Urinary bladder (tissue), 4 donors: ENCODE results near the gene TET2. TPM values are rescaled to one million over a fixed set of nuclear protein-coding genes. Genes with fewer than 3 reads are reported as not detected.
"Not testable (repeated sequence)": the region's sequence is repeated elsewhere in the genome, so short reads cannot be mapped to it uniquely, and the experiment has no call there.

Source experiments
- DNase-seq: peaks from one replicate; pipeline ENCODE4 v3.0.0-alpha.2; 2015; ENCODE audit errors: extremely low spot score
- H3K27ac ChIP-seq: one replicate; pipeline ENCODE4 v1.5.1; 2013; ENCODE audit warnings: low read depth, mild to moderate bottlenecking, moderate library complexity
- H3K36me3 ChIP-seq: one replicate; pipeline ENCODE4 v1.6.1; 2013; ENCODE audit warnings: mild to moderate bottlenecking, moderate library complexity; ENCODE audit not compliant: insufficient read depth
- H3K4me1 ChIP-seq: one replicate; pipeline ENCODE4 v1.6.1; 2013; ENCODE audit warnings: mild to moderate bottlenecking, moderate library complexity; ENCODE audit not compliant: insufficient read depth
- H3K4me3 ChIP-seq: one replicate; pipeline ENCODE4 v1.5.1; 2013; ENCODE audit warnings: low read depth, low read length
- WGBS: extraction: QIAGEN DNeasy Blood & Tissue Kit; methylation state at CpG from one replicate; pipeline ENCODE4 v1.1.7; 2013; 5-methylcytosine and 5-hydroxymethylcytosine counted together
- polyA plus RNA-seq: library from polyadenylated mRNA; stranded (reverse); fragments of 200-250 nt; gene quantifications from one replicate; pipeline ENCODE4 v1.2.3, GENCODE V29; 2013
- total RNA-seq: library from RNA; depleted of rRNA; stranded (reverse); fragments of >200 nt; gene quantifications from one replicate; pipeline ENCODE4 v1.2.3, GENCODE V29; 2014
- donor health status: healthy with polysubstance abuse.
- donor health status: healthy.

Gene TET2
- total and polyA plus RNA-seq, 2 donors = 4.4 to 50.2 TPM

DNA sequence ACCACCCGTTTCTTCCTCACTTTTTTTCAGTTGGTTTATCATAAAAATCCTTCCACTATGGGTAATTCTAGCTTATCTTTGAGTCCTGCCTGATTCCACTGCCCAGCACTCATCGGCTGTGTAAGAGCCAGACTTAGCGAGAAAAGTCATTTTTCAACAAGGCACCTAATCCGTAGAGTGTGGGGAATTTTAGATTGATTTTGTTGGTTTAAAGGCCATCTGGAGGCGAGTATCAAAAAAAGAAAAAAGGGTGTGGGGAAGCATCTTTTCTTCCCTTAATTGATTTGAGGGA, 134.4 kb downstream of the TET2 start:
- 43% methylated on average over 5 of the region's 5 CpGs for WGBS
- Histone ChIP-seq H3K4me3 (no peak overlapping the region), H3K4me1 (no peaks in the 10 kb centered on the region), H3K27ac (no peak overlapping the region), H3K36me3 (no peaks in the 10 kb centered on the region)
- DNase-seq = no peak

DNA sequence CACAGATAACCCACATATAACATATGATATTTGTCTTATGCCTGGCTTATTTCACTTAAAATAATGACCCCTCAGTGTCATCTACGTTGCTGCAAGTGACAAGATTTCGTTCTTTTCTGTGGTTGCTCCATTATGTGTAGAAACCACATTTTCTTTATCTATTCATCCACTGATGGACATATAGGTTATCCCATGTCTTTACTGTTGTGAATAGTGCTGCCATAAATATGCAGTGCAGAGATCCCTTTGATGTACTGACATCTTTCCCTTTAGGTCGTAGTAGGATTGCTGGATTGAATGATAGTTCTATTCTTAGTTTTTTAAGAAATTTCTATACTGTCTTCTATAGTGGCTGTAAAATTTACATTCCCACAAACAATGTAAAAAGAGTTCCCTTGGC, 135.8 kb downstream of the TET2 start:
- Histone ChIP-seq H3K36me3 (no peaks in the 10 kb centered on the region), H3K4me1 (no peaks in the 10 kb centered on the region), H3K27ac (no peak overlapping the region), H3K4me3 (no peak overlapping the region)
- no peak for DNase-seq
- WGBS = 85% methylated on average over 3 of the region's 3 CpGs

- Histone ChIP-seq H3K27ac (no peak overlapping the region), H3K36me3 (no peaks in the 10 kb centered on the region), H3K4me1 (no peaks in the 10 kb centered on the region), H3K4me3 (no peak overlapping the region)
- DNase-seq = no peak
- 93% methylated on average over 1 of the region's 1 CpG for WGBS
Measured at GRCh38 chr4:105283501-105283900, 136.8 kb downstream of the TET2 start.

- DNase-seq = no peak
- Histone ChIP-seq H3K4me3 (no peak overlapping the region), H3K27ac (no peak overlapping the region), H3K4me1 (no peaks in the 10 kb centered on the region), H3K36me3 (no peaks in the 10 kb centered on the region)
- WGBS = 100% methylated on average over 2 of the region's 2 CpGs
Measured at GRCh38 chr4:105288121-105288520, 141.4 kb downstream of the TET2 start.

DNA sequence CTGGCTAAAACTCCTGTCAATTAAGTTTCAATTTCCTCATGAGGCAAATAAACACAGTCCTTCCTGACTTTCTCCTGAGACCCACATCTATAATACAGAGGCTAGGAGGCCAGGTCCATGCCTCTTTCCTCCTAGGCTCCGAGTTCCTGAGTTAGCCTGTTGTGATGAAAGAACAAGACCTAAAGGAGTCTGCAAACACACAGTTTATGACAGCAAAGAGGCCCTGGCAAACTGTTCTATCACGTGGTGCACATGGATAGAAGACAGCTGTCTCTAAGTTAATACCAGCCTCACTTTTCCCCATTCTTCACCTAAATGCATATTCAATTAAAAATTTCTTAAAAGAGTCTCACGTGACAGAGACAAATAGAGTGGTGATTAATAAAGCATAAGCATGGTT, 145.2 kb downstream of the TET2 start:
- no peaks in the 10 kb centered on the region for H3K36me3 ChIP-seq
- H3K27ac ChIP-seq = no peak overlapping the region
- 45% methylated on average over 3 of the region's 3 CpGs for WGBS
- H3K4me3 ChIP-seq = no peak overlapping the region
- no peaks in the 10 kb centered on the region for H3K4me1 ChIP-seq
- DNase-seq = no peak

DNA sequence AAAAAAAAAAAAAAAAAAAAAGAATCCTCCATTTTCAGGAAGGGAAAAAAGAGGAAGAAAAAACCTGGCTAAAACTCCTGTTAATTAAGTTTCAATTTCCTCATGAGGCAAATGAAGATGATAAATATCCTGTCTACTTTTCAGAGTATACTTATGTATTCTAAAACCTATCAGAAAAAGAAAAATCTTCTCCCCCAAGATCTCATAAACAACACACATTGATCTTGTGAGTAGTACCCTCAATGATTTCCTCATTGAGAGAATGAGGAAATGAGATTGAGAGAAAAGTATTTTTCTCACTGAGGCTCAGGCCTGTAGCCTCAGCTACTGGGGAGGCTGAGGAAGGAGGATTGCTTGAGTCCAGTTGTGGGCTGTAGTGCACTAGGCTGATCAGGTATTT, 146.7 kb downstream of the TET2 start:
- H3K36me3 ChIP-seq = no peaks in the 10 kb centered on the region
- no peaks in the 10 kb centered on the region for H3K4me1 ChIP-seq
- no peak overlapping the region for H3K27ac ChIP-seq
- H3K4me3 ChIP-seq = no peak overlapping the region
- DNase-seq = no peak

GRCh38 chr4:105296672-105297071, 150.0 kb downstream of the TET2 start:
- H3K27ac ChIP-seq = no peak overlapping the region
- H3K4me3 ChIP-seq = no peak overlapping the region
- no peaks in the 10 kb centered on the region for H3K4me1 ChIP-seq
- WGBS = 91% methylated on average over 6 of the region's 6 CpGs
- H3K36me3 ChIP-seq = no peaks in the 10 kb centered on the region
- no peak for DNase-seq

- not testable (repeated sequence) for H3K36me3 ChIP-seq, DNase-seq, H3K4me1 ChIP-seq, H3K4me3 ChIP-seq, H3K27ac ChIP-seq
- whole genome bisulfite sequencing = 100% methylated on average over 1 of the region's 1 CpG
Measured at GRCh38 chr4:105299027-105299426, 152.4 kb downstream of the TET2 start.

GRCh38 chr4:105304085-105304484, 157.4 kb downstream of the TET2 start:
- H3K4me3 ChIP-seq = no peak overlapping the region
- no peak overlapping the region for H3K27ac ChIP-seq
- DNase-seq = no peak
- H3K4me1 ChIP-seq = no peaks in the 10 kb centered on the region
- no peaks in the 10 kb centered on the region for H3K36me3 ChIP-seq

- 87% methylated on average over 5 of the region's 5 CpGs for WGBS
- no peaks in the 10 kb centered on the region for H3K36me3 ChIP-seq
- DNase-seq = no peak
- no peak overlapping the region for H3K4me3 ChIP-seq
- no peaks in the 10 kb centered on the region for H3K4me1 ChIP-seq
- no peak overlapping the region for H3K27ac ChIP-seq
Measured at GRCh38 chr4:105305019-105305836, 158.6 kb downstream of the TET2 start.

DNA sequence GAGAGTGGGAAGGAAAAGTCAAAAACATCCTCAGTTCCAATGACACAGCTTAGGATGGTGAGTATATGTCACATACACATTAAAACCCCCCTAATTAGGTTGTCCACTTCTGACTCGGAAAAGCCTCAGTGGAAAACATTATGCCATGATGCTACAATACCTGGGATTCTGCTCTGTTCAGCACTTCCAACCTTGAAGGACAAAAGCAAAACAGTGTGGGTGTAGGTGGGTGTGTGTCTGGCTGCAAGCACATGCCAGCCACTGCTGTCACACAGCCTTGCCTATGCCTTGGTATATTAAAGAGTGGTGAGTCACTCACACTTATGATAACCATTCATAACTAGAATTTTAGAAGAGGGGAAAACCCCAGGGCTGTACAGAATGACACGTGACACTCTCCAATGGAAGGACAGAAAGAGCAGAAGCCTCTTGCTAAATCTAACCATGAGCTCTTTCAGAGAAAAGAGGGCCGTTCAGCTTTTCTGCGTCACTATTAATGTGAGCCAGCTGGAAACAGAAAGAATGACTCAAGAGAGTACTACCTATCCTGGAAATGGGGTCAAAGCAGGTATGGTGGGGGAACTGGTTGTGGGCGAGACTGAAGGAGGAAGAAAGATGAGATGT, 159.6 kb downstream of the TET2 start:
- Histone ChIP-seq H3K4me3 (no peak overlapping the region), H3K27ac (no peak overlapping the region), H3K36me3 (no peaks in the 10 kb centered on the region), H3K4me1 (no peaks in the 10 kb centered on the region)
- DNase-seq = no peak
- WGBS = 85% methylated on average over 5 of the region's 5 CpGs

- WGBS = 91% methylated on average over 3 of the region's 3 CpGs
- H3K36me3 ChIP-seq = no peaks in the 10 kb centered on the region
- no peak overlapping the region for H3K27ac ChIP-seq
- H3K4me1 ChIP-seq = no peaks in the 10 kb centered on the region
- no peak for DNase-seq
- H3K4me3 ChIP-seq = no peak overlapping the region
Measured at GRCh38 chr4:105306820-105307219, 160.1 kb downstream of the TET2 start.

- Histone ChIP-seq H3K4me1 (no peaks in the 10 kb centered on the region), H3K27ac (no peak overlapping the region), H3K4me3 (no peak overlapping the region), H3K36me3 (no peaks in the 10 kb centered on the region)
- no peak for DNase-seq
- 92% methylated on average over 1 of the region's 1 CpG for WGBS
Measured at GRCh38 chr4:105318486-105318885, 171.8 kb downstream of the TET2 start.

GRCh38 chr4:105327222-105327621, 180.5 kb downstream of the TET2 start:
- H3K4me1 ChIP-seq = no peaks in the 10 kb centered on the region
- WGBS = 88% methylated on average over 2 of the region's 2 CpGs
- no peak overlapping the region for H3K27ac ChIP-seq
- no peaks in the 10 kb centered on the region for H3K36me3 ChIP-seq
- H3K4me3 ChIP-seq = no peak overlapping the region
- DNase-seq = no peak
